Caco-2 (cell line): Measurements from ENCODE around the gene SLCO4A1. TPM values are rescaled to one million over a fixed set of nuclear protein-coding genes. Genes with fewer than 3 reads are reported as not detected.

Source experiments
- BruUV-seq: library from RNA; stranded (reverse); fragments of 400-500 nt; replicated peaks from 2 replicates; lab custom pipeline; 2021; lab: Mats Ljungman, UMichigan
- CTCF ChIA-PET: fragments of 300-600 bp; sonication (Branson Sonifier 250); formaldehyde crosslinking; loops from one replicate; lab custom pipeline; 2022; ENCODE audit warnings: antibody characterized with exemption; lab: Charles Lee
- POLR2A ChIA-PET: fragments of 300-600 bp; sonication (Branson Sonifier 250); formaldehyde crosslinking; loops from one replicate; lab custom pipeline; 2022; ENCODE audit warnings: antibody characterized with exemption; lab: Charles Lee
- DNase-seq, 2 experiments: peaks; one replicate each; pipeline versions ENCODE4 v3.0.0 to v3.0.0-alpha.2; 2020 to 2022
- H3K27me3 ChIP-seq: replicated peaks from 2 replicates; pipeline ENCODE4 v1.6.0; 2011; ENCODE audit warnings: low read length; ENCODE audit not compliant: control insufficient read depth, insufficient read depth
- H3K36me3 ChIP-seq: 2 replicates; pipeline ENCODE4 v1.5.1; 2011; ENCODE audit warnings: low read length; ENCODE audit not compliant: control insufficient read depth, insufficient read depth
- H3K4me1 ChIP-seq: fragments of 250-450 bp; sonication (Bioruptor Pico); 2 replicates; pipeline ENCODE4 v1.5.1; 2020; ENCODE audit warnings: mild to moderate bottlenecking
- H3K4me3 ChIP-seq: 2 replicates; pipeline ENCODE4 v1.5.1; 2011; ENCODE audit warnings: low read depth, mild to moderate bottlenecking, control low read depth, low read length
- H3K9me3 ChIP-seq: fragments of 250-450 bp; sonication (Bioruptor Pico); 2 replicates; pipeline ENCODE4 v1.5.1; 2020; ENCODE audit warnings: mild to moderate bottlenecking, moderate library complexity
- H3K27ac Mint-ChIP-seq: one replicate; pipeline ENCODE4 v1.8.0; 2022; ENCODE audit warnings: mixed read lengths; ENCODE audit not compliant: unreplicated experiment
- H3K27me3 Mint-ChIP-seq: one replicate; pipeline ENCODE4 v1.8.0; 2022; ENCODE audit warnings: mixed read lengths; ENCODE audit not compliant: insufficient read depth, unreplicated experiment
- H3K36me3 Mint-ChIP-seq: one replicate; pipeline ENCODE4 v1.8.0; 2022; ENCODE audit warnings: mild to moderate bottlenecking, mixed read lengths; ENCODE audit not compliant: insufficient read depth, unreplicated experiment
- H3K4me1 Mint-ChIP-seq: one replicate; pipeline ENCODE4 v1.8.0; 2022; ENCODE audit warnings: low read depth, mixed read lengths; ENCODE audit not compliant: unreplicated experiment
- H3K4me3 Mint-ChIP-seq: one replicate; pipeline ENCODE4 v1.8.0; 2022; ENCODE audit warnings: mild to moderate bottlenecking, moderate library complexity, mixed read lengths; ENCODE audit not compliant: unreplicated experiment
- H3K9me3 Mint-ChIP-seq: one replicate; pipeline ENCODE4 v1.8.0; 2022; ENCODE audit warnings: mixed read lengths; ENCODE audit not compliant: unreplicated experiment
- intact Hi-C: fragments of 100-400 bp; cut with micrococcal nuclease; formaldehyde crosslinking; loops from one replicate; pipeline ENCODE4 v1.10.0; 2022; ENCODE audit not compliant: unreplicated experiment
- total RNA-seq: library from RNA; stranded (reverse); gene quantifications from 2 replicates; pipeline ENCODE4 v1.2.3, GENCODE V29; 2022
- TF ChIP-seq, protein P1 (sequence below), 2 experiments: fragments of 200-600 bp in 1 of 2; IDR thresholded peaks; 1 replicate in 1 of 2; 2 replicates in 1 of 2; pipeline versions ENCODE4 v1.5.1 to v1.8.0; 2011 to 2022; ENCODE audit warnings: antibody characterized with exemption in 1 of 2, control low read depth in 1 of 2, inconsistent platforms in 1 of 2, low read depth in 1 of 2, low read length in 1 of 2, mild to moderate bottlenecking in 1 of 2, moderate library complexity in 1 of 2; ENCODE audit not compliant: insufficient read depth in 1 of 2, severe bottlenecking in 1 of 2, unreplicated experiment in 1 of 2

SLCO4A1 gene
- total RNA-seq, 1 experiment from 2014 or later, result 18.7 TPM

DNA sequence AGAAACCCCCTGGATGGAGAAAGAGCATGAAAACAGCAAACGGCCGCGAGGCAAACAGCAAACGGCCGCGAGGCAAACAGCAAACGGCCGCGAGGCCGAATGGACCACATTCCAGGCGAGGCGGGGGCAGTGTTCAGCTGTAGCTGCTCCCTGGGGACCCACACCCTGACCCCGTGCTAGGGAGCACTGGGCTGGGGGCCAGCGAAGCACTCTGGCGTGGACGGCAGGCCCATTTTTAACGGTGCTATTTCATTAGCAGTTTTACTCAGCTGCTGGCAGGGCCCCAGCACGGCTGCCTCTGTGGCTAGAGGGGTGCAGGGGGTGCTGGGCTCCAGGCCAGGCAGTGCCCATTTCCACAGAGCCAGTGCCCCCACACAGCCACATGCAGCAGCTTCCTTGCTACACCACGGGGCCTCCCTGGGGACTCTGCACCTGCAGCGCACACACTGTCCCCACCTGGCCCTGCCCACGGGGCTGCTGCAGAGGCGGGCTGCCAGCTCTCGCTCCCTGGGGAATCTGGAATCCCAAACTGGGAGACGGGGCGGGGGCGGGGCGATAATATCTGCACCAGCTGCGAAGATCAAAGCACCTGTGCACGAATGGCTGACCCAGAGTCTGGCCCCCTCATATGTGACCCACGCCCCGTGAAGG lies 35.6 kb upstream of the SLCO4A1 start:
- Mint-ChIP-seq H3K4me1 (peaks cover 7% of the 10 kb centered on the region), H3K4me3 (no peak overlapping the region), H3K9me3 (peaks cover 10% of the 10 kb centered on the region), H3K27ac (no peak overlapping the region), H3K36me3 (no peaks in the 10 kb centered on the region), H3K27me3 (peaks cover 8% of the 10 kb centered on the region)
- Histone ChIP-seq H3K36me3 (no peaks in the 10 kb centered on the region), H3K9me3 (peaks cover 8% of the 10 kb centered on the region), H3K4me1 (peaks cover 16% of the 10 kb centered on the region), H3K27me3 (no peaks in the 10 kb centered on the region), H3K4me3 (no peak overlapping the region)
- POLR2A ChIA-PET, result interaction anchor here (0.5 to 0.8 kb wide), 2 partner anchors 304 to 666 kb away, joined by 3 to 4 read pairs; no protein-coding TSS in a partner anchor
- CTCF ChIA-PET, result interaction anchor here (0.8 to 1.4 kb wide), 4 partner anchors 10 to 107 kb away, joined by 3 read pairs; no protein-coding TSS in a partner anchor
- no TSS peak for BruUV-seq
- intact Hi-C loops, result no loop called here
- no peak for DNase-seq
- TF ChIP-seq, protein P1, sequence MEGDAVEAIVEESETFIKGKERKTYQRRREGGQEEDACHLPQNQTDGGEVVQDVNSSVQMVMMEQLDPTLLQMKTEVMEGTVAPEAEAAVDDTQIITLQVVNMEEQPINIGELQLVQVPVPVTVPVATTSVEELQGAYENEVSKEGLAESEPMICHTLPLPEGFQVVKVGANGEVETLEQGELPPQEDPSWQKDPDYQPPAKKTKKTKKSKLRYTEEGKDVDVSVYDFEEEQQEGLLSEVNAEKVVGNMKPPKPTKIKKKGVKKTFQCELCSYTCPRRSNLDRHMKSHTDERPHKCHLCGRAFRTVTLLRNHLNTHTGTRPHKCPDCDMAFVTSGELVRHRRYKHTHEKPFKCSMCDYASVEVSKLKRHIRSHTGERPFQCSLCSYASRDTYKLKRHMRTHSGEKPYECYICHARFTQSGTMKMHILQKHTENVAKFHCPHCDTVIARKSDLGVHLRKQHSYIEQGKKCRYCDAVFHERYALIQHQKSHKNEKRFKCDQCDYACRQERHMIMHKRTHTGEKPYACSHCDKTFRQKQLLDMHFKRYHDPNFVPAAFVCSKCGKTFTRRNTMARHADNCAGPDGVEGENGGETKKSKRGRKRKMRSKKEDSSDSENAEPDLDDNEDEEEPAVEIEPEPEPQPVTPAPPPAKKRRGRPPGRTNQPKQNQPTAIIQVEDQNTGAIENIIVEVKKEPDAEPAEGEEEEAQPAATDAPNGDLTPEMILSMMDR (IDR thresholded peaks at IDR 0.05; ENCODE audit: insufficient read depth in 1 of 2, low read depth in 1 of 2, low read length in 1 of 2, severe bottlenecking in 1 of 2, unreplicated experiment in 1 of 2), result no peak

DNA sequence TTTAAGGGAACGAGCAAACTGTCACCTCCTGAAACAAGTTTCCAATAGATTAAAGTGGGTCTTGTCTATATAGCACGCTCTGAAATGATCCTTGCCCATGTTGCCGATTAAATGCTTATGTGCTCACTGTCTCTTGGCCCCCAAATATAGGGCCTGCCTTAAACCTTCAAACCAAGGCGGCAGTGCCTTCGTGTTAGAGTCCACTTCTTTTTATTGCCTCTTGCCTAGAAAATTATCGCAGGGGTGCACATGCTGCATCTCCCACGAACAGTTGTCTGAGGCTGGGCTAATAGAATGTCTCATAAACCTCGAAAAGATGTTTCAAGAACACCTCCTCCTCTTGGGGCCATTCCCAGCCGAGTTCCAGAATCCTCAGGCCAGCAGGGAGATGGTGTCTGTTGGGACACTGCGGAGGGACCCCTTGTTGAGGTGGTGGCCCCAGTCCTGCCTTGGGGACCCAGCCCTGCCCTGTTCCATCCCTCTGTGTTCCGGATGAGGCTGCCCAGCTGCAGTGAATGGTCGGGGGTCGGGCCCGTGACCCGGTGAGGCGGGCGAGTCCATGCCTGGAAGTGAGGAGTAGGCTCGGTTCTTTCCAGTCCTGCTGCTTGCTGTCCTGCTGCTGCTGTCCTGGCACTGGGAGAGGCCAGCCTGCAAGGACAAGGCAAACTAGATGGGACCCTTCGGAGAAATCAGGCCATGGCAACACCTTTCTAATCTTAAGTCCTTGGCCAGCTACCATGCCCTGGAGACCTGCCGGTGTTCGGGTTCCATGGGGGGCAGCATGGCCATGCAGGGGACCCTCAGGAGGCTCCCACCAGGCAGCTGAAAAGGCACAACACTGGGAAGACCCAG lies 34.7 kb upstream of the SLCO4A1 start:
- no peaks in the 10 kb centered on the region for H3K36me3 Mint-ChIP-seq
- peaks cover 10% of the 10 kb centered on the region for H3K9me3 Mint-ChIP-seq
- no peak overlapping the region for H3K27ac Mint-ChIP-seq
- no peak for DNase-seq
- peaks cover 3% of the 10 kb centered on the region for H3K27me3 Mint-ChIP-seq
- POLR2A ChIA-PET, result interaction anchor here (0.8 kb wide), 1 partner anchor 305 kb away, joined by 3 read pairs; no protein-coding TSS in a partner anchor
- Histone ChIP-seq H3K27me3 (no peaks in the 10 kb centered on the region), H3K4me1 (peaks cover 16% of the 10 kb centered on the region), H3K4me3 (no peak overlapping the region), H3K9me3 (peaks cover 8% of the 10 kb centered on the region), H3K36me3 (no peaks in the 10 kb centered on the region)
- peaks cover 7% of the 10 kb centered on the region for H3K4me1 Mint-ChIP-seq
- CTCF ChIA-PET, result interaction anchor here (0.8 to 1.4 kb wide), 3 partner anchors 16 to 108 kb away, joined by 3 read pairs; no protein-coding TSS in a partner anchor
- intact Hi-C loops, result no loop called here
- no peak overlapping the region for H3K4me3 Mint-ChIP-seq
- TF ChIP-seq, protein P1 (IDR thresholded peaks at IDR 0.05; ENCODE audit: insufficient read depth in 1 of 2, low read depth in 1 of 2, low read length in 1 of 2, severe bottlenecking in 1 of 2, unreplicated experiment in 1 of 2), result no peak
- BruUV-seq, result no TSS peak

DNA sequence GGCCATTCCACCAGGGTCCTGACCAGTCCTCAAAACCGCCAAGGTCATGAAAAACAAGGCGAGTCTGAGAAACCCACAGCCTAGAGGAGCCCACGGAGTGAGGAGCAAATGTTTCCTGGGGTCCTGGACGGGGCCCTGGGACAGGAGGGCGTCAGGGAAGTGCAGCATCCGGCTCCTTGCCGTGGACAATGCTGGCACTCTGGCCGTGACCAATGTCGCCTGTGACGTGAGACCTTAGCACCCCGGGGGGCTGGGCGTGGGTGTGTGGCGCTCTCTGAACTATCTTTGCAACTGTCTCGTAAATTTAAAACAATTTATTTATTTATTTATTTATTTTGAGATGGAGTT lies 34.1 kb upstream of the SLCO4A1 start:
- no peak overlapping the region for H3K4me3 ChIP-seq
- intact Hi-C loops, result no loop called here
- Mint-ChIP-seq H3K4me3 (no peak overlapping the region), H3K9me3 (peaks cover 10% of the 10 kb centered on the region), H3K27me3 (no peaks in the 10 kb centered on the region), H3K4me1 (peaks cover 7% of the 10 kb centered on the region), H3K27ac (no peak overlapping the region), H3K36me3 (no peaks in the 10 kb centered on the region)
- DNase-seq, result no peak
- peaks cover 8% of the 10 kb centered on the region for H3K9me3 ChIP-seq
- ChIA-PET POLR2A (no interaction called here), CTCF (interaction anchor here (0.7 kb wide), 2 partner anchors 127 to 184 kb away, joined by 3 to 7 read pairs; no protein-coding TSS in a partner anchor)
- H3K27me3 ChIP-seq, result no peaks in the 10 kb centered on the region
- no TSS peak for BruUV-seq
- H3K36me3 ChIP-seq, result no peaks in the 10 kb centered on the region
- TF ChIP-seq, protein P1 (IDR thresholded peaks at IDR 0.05; ENCODE audit: insufficient read depth in 1 of 2, low read depth in 1 of 2, low read length in 1 of 2, severe bottlenecking in 1 of 2, unreplicated experiment in 1 of 2), result no peak
- H3K4me1 ChIP-seq, result peaks cover 16% of the 10 kb centered on the region
